ENCODE measurements around the gene PEMT.

Gene PEMT

DNA sequence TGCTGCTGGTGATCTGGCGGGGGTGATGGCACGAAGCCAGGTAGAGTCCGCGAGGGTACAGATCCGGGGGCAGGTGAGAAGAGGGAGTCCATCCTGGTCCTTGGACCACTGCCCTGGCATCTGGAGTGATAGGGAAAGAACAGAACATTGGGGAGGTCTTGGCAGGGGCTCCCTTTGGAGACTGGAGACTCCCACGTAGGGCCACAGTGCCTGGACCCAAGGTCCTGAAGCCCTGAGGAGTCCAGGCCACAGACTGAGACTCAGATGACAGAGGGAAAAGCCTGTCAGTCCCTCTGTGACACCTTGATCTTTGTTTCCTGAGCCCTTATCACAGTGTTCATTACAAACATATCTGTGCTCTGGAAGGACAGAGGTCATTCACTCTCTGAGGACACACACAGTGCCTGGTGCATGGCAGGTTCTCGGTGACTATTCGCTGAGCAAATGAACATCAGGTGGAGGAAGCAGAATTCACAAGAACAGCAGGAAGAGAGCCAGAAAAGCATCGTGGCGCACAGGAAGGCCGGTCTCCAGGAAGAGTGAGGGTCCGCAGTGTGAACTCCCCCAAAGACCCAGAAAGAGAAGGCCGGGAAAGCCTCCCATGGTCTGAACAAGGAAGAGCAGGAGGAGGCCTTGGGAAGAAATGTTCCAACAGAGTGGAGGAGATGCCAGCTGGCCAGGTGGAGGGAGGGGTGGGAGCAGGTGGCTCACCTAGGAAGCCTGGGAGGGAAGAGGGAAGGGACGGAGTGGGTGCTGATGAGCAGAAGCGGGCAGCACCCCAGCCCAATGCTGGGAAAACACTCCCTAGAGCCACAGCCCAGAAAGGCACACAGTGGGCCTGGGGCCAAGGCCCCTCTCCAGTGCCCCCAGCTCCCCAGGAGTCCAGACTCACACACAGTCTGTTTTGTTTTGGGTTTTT, 20.5 kb downstream of the PEMT start:
- DNase-seq (ENCODE audit: low read depth in 3 of 3, low spot score in 1 of 3): no peak

DNA sequence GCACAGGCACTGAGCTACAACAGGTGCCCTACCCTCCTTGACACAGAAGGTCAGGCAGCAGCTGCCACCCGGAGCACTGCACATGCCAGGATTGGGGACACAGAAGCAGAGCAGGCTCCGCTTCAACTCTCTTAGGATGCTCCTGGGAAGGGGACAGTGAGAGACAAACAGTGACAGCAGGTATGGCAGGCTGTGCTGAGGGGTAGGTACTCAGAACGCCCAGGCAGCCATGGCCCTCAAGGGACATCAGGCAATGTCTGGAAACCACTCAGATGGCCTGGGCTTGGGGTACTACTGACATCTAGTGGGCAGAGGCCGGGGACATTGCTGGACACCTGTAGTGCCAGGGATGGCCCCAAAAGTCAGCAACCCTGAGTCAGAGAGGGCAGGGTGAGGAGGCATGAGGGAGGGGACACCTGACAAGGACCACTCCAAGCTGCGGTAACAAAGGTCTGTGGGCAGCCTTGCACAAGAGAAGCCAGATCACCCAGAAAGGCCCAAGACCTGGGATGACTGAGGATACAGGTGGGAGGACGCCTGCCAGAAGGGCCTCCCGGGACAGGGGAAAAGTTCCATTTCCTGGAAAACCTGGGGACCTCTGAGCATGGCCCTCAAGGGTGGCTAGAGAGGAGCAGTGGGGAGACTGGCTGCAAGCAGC, 21.2 kb downstream of the PEMT start:
- DNase-seq (ENCODE audit: low read depth in 3 of 3, low spot score in 1 of 3): no peak

DNA sequence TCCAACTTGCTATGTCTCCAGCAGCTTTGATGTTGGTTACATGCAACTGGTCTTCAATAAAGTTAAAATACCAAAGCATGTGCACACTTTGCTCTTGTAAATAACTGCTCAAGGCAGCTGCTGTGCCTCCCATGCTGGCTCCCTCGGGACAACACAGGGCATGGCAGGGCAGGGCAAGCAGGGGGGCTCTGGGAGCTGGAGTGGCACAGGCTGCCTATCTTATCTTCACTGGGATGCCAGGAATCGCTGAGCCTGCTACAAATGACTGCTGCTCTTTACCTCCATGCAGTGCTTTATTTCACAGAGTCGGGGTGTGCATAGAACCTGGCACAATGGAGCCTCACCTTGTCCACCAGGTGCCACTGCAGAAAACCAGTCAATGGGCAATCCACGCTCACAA, 21.8 kb downstream of the PEMT start:
- no peak for DNase-seq (ENCODE audit: low read depth in 3 of 3, low spot score in 1 of 3)

DNA sequence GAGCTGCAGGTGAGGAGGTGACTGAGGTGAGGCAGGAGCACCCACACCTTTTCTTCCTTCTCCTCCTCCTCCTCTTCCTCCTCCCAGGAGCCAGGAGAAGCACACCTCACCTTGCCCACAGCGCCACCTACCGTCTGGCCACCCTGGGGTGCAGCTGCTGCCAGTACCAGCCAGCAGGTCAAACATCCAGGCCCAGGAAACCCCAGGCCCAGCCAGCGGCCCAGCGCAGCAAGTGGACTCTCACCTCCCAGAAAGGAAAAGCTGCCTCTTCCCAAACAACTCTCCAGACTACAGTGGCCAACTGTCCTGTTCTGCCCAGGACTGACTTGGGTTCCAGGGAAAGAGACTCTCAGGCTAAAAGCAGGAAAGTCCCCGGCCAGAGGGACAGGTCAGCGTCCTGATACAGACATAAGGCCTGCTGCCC, 22.7 kb downstream of the PEMT start:
- DNase-seq (ENCODE audit: low read depth in 3 of 3, low spot score in 1 of 3): peak in 2 of 3 donors; percentile 13 to 35

DNA sequence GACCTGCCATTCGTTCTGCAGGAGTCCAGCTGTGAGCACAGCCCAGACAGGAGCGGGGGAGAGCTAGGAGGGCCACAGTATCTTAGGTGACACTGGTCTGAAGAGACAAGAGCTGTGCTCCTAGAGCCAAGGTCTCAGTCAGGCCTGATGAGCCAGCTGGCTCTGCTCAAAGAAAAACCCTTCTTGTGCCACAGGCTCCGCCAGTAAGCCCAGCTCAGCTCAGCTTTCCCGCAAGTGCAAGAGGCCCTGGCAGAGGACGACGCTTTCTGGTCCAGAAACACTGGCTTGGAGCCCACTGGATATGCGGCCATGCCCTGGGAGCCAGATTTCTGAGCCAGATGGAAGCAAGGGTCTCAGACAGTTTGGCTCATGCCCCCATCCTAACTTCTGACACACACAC, 23.9 kb downstream of the PEMT start:
- no peak for DNase-seq (ENCODE audit: low read depth in 3 of 3, low spot score in 1 of 3)

DNA sequence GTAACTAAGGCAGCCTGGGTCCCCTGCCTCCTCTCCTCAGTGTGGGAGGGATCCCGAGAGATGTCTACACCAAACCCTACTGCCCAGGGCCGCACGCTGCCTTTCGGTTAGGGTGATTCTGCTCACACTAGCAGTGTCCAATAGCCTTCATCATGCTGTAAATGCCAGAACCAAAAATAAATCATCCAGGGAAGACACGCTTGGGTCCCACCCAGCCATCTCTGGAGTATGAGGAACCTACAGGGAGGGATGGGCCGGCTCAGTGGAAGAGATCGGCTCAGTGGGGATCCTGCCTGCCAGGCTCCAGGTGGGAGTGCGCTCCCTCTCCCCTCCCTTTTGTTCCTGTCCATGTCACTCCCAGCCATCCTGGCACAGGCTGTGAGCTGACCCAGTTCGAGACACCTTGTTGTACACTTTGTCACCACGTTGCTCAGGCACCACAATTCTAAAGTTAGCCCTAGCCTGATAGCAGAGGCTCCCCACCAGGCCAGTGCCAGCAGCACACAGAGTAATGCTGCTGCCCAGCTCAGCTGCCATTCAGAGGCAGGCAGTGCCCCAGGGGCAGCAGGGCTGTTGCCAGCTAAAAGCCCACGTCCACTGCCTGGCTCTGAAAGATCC, 24.5 kb downstream of the PEMT start:
- DNase-seq (ENCODE audit: low read depth in 3 of 3, low spot score in 1 of 3): no peak

DNA sequence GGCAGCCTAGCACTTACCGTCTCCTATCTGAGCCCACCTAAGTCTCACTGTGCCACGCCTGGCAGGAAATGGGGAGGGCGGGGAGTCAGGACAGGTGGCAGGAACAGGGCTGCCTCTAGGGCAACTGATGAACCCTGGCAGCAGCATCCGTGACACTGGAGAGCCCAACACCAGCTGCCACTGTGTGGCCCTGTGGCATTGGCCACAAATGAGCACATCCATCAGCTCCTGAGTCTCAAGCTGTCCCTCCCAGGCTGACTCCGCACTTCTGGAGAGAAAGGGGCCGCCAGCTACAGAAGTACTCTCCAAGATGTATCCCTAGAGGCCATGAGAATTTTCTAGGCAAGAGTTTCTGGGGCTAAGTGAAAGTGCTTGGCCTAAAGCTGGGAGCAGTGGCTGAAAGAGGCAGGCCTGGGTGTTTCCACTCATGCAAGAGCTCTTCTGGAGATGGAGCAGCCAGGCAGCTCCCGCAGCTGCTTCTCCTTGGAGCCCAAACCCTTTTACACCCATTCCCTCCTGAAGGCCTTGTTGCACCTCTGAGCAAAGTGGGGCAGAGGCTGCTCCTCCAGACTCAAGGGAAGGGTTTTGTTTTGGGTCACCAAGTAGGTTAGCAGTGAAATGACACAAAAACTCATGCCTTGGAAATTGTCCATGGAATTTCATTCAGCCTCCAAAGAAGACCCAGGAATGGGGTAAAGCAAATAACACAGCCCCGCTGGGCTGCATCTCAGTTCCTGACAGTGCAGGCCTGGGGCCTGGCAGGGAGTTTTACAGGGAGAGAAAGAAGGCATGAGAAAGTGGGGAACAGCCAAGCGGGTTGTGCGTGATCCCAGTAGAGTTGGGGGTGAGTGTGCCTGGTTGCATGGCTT, 25.8 kb downstream of the PEMT start:
- no peak for DNase-seq (ENCODE audit: low read depth in 3 of 3, low spot score in 1 of 3)

DNA sequence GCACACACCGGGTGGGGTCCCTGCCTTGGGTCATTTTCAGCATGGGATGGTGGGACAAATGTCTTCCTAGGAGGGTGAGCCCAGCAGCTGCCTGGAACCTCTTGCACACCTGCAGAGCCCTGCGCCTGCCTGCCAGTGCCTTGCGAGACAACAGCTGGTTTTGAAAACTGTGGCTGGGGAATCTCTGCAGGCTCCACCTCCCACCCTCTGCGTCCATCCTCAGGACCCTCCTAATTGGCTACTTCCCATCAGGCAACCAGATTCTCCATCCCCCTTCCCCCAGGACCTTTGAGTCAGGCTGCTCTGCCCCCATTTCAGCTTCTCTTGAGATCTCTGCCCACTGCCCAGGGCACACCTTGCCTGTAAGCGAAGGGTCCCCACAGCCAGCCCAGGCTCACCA, 26.6 kb downstream of the PEMT start:
- DNase-seq (ENCODE audit: low read depth in 3 of 3, low spot score in 1 of 3): no peak

DNA sequence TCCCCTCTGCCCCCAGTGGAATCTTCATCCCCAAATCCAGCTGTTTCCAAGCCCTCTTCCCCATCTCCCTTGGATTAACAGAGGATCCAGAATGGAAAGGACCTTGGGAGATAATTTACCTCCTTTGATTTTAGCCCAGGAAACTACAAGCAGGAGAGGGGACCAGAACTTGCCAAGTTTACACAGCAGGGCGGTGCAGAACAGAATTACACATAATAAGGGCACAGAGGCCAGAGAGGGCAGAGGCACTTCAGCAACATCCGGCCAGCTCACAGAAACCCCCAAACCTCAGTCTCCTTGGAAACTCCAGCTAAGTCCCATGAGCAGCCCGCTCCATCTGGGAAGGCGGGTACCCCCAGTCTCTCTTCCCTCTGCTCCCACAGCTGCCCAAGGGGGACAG, 27.2 kb downstream of the PEMT start:
- no peak for DNase-seq (ENCODE audit: low read depth in 3 of 3, low spot score in 1 of 3)

DNA sequence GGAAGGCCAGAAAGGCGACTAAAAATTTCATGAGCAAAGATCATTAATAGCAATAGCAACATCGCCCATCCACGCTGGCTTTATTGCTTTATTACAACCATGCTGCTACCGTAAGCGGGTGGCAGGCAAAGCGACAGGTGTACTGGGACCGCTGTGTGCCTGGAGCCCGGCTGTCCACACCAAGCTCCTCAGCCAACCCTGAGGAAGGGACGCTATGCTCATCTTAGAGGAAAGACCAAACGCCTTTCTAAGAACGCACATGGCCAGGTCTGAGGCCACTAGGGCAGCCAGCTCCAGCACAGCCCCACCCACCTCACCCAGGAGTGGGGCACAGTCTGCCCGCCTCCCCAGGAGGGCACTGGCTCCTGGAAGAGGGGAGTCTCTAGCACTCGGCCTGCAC, 28.0 kb downstream of the PEMT start:
- DNase-seq (ENCODE audit: low read depth in 3 of 3, low spot score in 1 of 3): no peak

DNA sequence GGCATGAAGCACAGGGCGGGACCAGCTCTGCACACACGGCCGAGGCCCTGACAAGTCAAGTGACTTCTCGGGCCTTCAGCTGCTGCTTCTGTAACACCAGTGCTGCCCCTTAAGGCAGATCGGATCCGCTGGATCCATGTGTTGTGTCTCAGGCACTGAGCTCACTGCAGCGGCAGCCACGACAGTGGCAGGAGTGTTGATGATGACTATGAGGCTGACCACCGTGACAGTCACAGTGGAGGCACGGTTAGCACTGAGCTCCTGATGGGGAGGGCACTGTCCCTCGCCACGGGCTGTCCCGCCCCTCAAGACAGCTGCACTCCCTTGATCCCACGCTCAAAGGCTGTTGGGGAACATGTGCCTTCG, 29.4 kb downstream of the PEMT start:
- DNase-seq (ENCODE audit: low read depth in 3 of 3, low spot score in 1 of 3): no peak

DNA sequence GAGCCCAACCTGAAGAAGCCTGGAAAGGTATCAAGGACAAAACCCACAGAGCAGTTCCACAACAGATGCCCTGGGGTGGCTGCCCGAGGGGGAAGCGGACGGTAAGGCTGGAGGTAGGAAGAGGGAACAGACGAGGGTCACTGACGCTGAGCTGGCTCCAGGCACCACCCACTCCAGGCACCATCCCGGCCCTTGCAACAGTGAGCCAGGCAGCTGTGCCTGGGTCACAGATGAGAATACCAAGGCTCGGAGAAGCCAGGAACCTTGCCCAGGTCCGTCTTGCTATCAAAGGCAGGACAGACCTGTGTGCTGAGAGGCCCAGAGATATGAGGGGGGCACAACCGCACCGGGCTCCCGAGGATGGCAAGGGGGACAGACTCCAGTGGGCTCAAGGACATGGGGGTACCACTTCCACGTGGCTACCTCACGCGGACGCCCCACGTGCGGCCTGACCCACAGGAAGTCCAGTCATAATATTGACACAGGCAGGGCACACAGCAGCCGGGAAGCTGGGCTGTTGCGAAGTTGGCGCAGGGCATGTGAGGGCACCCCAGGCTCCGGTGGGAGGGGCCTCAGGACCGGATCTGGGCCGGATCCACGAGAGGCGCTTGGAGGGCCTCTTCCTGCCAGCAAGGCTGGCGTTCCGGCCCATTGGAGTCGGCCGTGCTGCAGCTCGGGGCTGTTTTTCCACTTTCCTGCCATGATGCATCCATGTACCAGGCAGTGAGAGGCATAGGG, 29.9 kb downstream of the PEMT start:
- no peak for DNase-seq (ENCODE audit: low read depth in 3 of 3, low spot score in 1 of 3)

DNA sequence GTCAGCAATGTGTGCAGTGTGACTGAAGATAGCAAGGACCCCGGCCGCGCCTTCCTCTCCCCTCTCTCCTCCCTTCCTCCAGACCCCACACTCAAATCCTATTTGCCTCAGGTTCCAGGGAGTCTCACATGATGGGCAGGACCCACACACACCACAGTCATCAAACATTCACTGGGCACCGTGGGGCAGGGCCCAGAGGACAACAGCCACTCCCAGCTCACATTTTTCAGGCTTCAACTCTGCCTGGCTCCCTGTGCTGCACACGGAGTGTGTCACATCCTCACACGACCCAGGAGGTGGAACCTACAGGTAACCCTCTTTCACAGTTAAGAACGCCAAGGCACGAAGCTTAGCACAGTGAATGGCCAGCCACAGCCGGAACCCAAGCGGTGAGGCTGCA, 30.5 kb downstream of the PEMT start:
- DNase-seq (ENCODE audit: low read depth in 3 of 3, low spot score in 1 of 3): no peak

DNA sequence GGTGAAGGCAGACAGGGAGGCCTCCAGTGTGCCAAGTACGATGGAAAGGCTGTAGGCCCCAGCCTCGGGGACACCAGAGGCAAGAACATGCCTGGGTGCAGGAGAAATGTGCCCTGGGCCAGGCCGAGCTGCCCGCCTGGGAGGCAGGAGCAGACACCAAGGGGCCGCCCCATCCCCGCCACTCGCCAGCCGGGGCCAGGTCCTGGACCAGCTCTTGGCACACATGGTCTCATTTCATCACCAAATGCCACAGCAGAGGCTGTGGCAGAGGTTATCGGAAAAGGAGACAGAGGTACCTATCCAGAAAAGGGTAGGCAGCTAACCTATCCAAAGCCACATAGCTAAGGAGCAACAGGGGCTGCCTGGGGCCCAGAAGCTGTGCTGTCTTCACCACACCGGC, 31.3 kb downstream of the PEMT start:
- DNase-seq (ENCODE audit: low read depth in 3 of 3, low spot score in 1 of 3): no peak

DNA sequence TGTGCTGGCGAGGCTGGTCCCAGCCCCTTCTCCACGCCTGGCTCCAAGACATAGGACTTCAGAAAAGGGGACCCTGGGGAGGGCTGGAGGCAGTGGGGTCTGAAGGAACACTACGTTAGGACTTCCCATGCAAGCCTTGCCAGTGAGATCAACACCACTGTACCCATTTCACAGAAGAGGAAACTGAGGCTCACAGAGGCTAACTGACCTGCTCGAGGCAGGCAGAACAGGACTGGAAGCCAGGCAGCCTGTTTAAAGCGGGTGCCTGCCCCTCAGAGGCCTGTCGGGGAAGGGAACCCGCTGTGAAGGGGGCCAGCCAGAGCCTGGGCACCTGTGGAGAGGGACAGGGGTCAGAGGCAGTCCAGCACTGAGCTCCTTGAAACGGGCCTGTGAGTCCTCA, 32.3 kb downstream of the PEMT start:
- DNase-seq (ENCODE audit: low read depth in 3 of 3, low spot score in 1 of 3): no peak

DNA sequence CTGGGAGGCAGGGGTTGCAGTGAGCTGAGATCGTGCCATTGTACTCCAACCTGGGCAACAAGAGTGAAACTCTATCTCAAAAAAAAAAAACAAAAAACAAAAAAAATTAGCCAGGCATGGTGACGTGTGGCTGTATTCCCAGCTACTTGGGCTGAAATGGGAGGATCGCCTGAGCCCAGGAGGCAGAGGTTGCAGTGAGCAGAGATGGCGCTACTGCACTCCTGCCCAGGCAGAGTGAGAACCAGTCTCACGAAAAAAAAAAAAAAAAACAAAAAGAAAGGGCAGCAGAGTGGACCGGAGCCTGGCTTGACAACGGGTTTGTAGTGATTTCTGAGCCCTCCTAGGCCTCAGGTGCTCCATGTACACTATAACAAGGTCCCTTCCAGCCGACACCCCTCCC, 33.1 kb downstream of the PEMT start:
- no peak for DNase-seq (ENCODE audit: low read depth in 3 of 3, low spot score in 1 of 3)

DNA sequence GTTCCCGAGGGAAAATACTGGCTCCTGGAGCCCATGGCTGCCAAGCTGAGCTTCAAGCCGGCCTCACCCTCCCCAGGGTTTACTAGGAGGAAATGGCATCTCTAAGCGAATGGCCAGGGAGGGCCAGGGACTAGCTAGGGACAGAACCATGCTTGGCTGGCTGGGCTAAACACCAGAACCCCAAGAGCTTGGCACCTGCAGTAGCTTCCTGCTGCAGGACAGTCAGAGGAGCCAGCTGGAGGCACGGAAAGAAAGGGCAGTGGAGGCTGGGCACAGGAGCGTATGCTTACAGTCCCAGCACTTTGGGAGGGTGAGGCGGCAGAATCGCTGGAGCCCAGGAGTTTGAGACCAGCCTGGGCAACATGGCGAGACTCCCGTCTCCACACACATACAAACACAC, 33.7 kb downstream of the PEMT start:
- DNase-seq (ENCODE audit: low read depth in 3 of 3, low spot score in 1 of 3): no peak

DNA sequence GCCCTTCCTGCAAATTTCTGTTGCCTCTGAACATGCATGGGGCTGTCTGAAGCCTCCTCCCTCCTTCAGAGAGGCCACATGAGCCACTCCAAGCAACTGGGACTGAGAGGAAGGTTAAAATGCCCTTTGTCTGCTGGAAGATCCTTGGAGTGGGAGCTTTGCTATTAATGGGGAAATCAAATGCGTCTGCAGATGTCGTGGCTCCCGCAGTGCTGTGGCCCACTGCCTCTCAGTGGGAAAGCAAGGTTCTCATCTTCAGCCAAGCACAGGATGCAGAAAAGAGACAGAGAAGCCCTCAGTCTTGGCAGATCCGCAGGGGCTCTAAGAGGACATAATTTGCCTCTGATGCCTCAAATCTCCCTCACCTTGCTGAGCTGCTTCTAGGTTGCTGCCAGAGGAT, 34.8 kb downstream of the PEMT start:
- DNase-seq (ENCODE audit: low read depth in 3 of 3, low spot score in 1 of 3): no peak

DNA sequence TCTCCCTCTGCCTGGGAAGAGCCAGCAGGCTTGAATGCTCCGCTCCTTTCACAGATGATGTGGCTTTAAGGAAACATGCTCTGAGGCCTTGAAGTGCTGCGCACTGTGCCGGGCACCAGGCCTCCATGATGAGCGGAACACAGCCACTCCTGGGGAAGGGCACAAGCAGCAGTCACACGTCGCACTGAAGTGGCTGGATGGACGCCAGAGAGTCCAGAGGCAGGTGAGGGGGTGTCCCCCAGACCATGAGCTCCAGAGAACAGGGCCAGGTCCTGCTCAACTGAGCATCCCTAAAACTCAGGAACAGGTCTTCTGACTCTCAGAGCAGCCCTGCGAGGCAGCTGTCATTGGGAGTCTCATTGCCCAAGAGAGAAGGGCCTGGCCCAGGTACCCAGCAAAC, 35.6 kb downstream of the PEMT start:
- DNase-seq (ENCODE audit: low read depth in 3 of 3, low spot score in 1 of 3): no peak

DNA sequence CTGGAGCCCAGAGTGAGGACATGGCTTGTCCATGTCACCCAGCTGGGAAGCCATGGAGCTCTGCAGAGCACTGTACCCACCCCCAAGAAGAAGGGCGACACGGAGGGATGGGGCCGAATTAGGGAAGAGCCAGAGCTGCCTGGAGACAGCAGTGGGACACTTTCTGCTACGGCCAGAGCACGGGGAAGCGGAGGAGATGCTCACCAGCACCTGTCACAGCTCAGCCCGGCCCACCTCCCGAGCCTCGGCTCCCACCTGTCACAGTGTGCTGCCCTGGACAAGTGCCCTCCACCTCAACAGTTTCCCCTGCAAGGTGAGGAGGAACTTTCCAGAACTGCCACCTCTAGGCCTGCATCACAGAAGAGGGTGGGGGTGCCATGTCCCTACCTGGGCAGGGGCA, 36.4 kb downstream of the PEMT start:
- no peak for DNase-seq (ENCODE audit: low read depth in 3 of 3, low spot score in 1 of 3)

DNA sequence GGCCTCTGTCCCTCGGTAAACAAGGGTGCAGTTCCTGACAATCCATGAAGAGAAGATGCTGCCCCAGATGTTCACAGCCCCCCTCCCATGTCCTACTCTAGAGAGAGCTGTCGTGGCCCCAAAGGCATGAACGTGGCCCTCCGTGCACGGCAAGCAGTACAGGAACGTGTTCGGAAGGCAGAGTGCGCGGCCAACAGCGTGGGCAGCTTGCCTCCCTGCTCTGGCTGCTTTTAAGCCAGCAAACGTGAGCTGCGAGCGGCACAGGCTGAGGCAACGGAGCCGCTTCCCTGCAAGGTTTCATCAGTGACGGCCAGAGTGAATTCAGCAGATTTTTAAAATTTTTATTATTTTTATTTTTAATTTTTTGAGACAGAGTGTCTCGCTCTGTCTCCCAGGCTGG, 37.2 kb downstream of the PEMT start:
- no peak for DNase-seq (ENCODE audit: low read depth in 3 of 3, low spot score in 1 of 3)
